ENCODE measurements around the gene SERPINA4.
"Not testable (repeated sequence)": the region's sequence is repeated elsewhere in the genome, so short reads cannot be mapped to it uniquely, and the experiment has no call there.

The SERPINA4 gene

DNA sequence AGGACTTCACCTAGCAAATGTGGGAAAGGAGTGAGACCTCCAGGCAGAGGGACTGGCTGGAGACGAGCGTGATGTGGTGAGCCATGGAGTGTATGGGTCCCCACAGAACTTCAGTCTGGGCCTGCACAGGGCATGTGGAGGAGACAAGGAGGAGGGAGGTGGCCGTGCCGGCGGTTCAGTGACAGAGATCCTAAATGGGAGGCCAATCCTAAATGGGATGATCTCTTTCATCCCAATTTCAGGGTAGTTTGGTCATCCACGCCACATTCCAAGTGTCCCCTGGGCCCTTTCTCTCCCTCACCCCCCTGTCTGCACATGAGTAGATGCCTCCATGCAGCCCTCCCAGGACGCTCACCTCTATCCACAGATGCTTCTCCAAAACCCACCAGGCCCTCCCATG, 33.2 kb downstream of the SERPINA4 start:
- no peak for DNase-seq

DNA sequence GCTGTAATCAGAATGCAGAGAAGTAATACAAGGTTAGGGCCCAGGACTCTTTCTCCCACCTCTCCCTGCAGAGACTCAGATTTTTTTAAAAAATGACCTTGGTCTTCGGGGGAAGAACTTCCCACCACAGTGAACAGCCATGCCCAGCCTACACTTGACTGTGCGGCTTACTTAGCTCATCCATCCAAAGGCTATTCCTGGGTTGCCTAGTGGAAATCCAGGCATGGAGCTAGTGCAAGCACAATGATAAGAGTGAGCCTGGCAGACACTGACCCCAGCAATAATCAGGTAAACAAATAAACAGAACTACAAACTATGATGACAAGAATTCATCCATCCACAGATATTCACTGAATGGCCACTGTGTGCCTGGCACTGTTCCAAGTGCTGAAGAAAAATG, 34.7 kb downstream of the SERPINA4 start:
- no peak for DNase-seq

DNA sequence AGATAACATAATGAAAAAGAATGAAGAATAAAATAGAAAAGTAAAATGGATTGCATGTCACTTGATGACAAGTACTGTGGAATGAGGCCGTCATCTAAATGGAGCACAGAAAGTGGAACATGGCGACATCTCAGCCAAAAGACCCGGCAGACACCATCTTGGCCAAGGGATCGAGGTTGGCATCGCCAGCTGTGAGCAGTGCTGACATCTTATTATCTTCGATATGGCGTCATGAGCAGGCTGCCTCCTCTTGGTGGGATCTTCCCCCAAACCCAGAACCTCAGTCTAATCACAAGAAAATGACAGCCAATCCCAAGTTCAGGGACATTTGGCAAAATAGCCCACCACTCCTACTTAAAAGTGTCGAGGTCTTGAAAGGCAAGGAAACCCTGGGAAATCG, 35.1 kb downstream of the SERPINA4 start:
- DNase-seq = no peak

DNA sequence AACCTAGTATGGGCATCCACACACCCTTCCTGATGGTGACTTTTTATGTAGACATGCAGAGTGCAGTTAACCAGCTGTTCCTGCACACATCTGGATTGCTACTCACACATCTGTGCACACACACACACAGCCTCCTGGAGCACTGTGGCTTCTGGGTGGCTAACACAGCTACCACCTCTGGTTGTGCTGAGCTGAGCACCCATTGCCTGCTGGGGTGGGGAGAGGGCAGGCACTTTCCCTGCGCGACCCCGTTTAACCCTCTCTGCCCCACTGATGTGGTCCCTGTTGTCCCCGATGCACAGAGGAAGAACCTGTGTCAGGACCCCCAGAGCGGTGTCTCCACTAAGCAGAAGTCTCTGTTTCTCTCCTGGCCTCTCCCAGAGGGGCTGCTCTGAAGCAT, 36.5 kb downstream of the SERPINA4 start:
- no peak for DNase-seq

DNA sequence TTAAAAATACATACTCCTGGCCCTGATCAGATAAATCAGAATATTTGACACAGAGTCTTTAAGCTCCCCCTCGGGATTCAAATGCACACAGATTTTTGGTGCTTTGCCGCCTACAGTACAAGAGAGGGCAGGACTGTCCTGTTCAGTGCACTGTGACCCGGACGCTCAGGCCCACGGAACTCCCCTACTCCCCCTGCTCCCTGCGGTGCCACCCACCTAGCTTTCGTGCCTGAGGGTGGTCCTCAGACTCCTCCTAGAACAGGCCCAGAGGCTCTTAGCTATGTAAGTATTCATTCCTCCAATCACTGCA, 37.2 kb downstream of the SERPINA4 start:
- DNase-seq = no peak

DNA sequence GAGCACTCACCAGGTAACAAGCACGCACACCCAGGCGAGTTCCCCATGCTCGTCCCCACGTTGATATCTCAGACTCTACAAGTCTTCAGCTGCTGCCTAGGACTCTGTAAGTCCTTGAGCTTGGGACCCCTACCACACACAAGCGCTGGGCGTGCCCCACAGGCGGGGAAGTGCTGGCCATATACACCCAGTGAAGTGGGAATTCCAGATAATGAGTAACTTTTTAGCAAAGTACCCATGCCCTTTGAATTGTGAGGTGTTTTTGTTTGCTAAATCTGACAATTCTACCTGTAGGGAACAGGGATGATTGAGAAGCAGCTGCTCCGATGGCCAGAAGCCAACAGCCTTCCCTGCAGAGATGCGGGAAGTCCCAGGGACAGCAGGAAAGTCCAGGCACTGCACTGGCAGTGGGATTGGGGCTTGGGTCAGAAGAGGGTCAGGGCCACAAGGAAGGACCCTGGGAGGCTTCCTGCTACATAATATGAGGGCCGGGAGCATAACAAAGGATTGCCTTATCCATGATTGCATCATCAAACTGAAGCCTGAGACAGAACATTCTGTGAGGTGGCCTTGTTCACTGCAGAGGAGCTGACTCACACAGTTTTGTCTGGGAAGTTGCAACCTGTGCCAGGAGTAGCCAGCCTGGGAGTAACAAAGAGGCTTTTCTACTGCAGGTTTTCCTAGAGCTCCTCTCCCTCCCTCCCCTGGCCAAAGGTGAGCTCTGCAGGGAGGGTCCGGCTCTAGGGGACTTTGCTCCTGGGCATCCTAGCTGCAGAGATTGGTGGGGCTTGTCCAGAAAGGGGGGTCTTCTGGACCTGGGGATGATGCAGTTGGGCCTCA, 37.8 kb downstream of the SERPINA4 start:
- no peak for DNase-seq

DNA sequence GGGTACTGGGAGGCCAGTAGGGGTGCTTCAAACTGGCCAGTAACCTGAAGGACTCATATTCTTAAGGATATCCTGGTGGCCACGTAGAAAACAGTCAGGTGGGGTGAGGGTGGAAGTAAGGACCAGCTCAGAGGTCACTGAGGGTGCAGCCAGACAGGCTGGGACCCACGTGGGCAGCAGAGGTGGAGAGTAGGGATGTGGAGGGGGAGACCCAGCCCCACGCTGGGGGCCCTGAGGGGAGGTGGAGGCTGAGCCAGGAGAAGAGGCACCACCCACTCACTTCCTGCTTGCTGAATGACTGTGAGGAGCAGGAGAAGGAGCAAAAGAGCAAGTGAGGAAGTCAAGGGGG, 38.4 kb downstream of the SERPINA4 start:
- DNase-seq = no peak

DNA sequence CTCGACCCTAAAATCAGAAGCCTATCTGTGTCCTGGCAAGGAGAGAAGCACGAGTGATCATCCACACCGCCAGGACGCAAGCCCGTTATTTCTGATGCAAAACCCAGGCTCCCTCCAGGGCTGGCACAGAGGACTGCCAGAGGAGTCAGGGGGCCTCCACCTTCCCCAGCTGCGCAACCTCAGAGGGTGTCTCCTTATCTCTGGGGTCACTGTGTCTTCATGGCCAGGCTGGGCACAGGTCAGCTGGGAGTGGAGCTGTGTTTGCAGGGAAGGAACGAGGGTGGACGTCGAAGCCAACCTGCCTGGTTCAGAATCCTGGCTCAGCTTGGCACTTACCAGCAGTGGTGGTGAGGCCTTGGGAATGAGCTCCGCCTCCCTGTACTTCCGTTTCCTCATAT, 38.9 kb downstream of the SERPINA4 start:
- DNase-seq = no peak

DNA sequence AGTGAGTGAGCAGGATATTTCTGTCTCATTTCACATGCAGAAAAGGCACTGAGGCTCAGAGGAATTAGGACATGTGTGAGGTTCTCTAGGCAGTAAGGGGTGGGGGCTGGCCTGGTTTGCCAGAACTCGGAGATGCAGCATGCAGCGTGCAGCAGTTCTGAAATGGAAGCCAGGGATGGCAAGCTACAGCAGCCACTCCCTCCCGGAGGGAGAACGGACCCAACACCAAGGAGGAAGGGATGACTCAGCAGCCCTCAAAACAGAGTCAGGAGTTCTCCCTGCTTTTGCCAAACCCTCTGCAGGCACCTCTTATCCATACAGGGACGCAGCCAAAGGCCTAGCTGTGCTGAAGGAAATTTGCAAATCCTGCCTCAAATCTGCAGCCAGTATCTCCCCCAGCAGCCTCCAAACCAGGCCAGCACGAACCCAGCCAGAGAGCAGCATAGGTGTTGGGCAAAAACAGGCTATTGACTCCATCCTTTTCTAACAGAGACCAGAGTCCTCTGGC, 40.7 kb downstream of the SERPINA4 start:
- DNase-seq = no peak

DNA sequence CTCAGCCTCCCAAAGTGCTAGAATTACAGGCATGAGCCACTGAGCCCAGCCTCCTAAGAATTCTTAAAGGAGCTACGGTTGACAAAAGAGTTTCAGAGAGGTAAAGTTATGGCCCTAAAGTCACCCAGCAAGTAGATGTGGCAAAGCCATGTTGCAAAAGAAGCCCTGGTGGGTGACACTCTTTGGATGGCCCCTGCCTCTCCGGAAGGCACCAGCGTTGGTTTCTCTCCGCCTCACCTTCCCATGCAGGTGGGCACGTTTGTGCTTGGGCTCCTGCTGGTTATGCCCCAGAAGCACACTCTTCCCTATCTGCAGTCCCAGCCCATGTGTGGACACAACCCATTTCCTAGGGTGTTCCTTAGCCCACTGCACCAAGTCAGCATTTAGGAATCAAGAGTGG, 41.5 kb downstream of the SERPINA4 start:
- DNase-seq = no peak

DNA sequence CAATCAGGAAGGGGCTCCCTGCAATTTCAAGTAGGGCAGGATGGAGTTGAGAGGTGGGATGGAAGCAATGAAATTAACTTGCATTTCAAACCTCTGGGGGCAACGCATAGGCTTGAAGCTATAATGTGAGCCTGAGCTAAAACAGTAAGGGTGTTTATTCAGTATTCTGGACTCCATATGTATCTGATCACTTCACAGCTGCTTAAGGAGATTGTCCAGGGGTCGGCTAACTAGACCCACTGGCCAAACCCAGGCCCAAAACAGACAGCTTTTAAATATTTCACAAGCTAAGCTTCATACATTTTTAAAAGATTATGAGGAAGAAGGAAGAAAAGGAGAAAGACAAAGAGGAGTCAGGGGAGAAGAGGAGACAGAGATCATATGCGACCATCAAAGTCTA, 44.1 kb downstream of the SERPINA4 start:
- DNase-seq = no peak

DNA sequence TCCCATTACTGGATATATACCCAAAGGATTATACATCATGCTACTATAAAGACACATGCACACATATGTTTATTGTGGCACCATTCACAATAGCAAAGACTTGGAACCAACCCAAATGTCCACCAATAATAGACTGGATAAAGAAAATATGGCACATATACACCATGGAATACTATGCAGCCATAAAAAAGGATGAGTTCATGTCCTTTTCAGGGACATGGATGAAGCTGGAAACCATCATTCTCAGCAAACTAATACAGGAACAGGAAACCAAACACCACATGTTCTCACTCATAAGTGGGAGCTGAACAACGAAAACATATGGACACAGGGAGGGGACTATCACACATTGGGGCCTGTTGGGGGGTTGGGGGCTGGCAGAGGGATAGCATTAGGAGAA, 47.7 kb downstream of the SERPINA4 start:
- not testable (repeated sequence) for DNase-seq

DNA sequence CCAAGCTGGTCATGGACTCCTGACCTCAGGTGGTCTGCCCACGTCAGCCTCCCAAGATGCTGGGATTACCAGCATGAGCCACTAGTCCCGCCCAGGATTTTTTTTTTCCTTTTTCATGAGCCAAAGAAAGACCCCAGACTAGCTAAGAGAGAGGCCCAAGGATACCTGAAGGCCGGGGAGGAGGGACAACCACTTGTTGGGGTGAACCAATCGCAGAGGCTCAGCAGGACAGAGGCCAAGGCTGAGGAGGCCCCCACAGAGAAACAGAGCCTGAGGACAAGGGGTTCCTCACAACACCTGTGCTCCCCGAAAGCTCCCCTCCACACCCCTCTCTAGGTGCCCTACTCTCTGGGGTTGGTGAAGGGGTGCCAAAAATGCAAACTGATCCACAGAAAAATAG, 49.9 kb downstream of the SERPINA4 start:
- DNase-seq = no peak

DNA sequence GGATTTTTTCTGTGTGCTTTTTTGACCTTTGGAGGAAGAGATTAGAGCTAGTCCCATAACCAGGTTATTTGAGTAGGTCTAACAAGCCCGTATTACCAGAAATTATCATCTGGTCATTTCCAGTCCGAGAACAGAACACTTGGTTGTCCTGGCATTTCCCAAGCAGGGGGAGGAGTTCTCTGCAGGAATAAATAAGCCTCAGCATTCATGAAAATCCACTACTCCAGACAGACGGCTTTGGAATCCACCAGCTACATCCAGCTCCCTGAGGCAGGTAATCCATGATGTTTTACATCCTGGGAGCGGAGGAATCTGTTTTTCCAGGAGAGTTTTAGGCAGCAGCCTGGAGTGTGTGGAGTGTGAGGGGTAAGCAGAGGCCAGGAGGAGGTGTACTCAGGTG, 50.9 kb downstream of the SERPINA4 start, which contains the start of gene SERPINA3:
SERPINA3 (plus strand) TSS at position 218 of the 400 bp plus-strand sequence. CDS start 2,051 bp downstream, outside the sequence.
- no peak for DNase-seq

DNA sequence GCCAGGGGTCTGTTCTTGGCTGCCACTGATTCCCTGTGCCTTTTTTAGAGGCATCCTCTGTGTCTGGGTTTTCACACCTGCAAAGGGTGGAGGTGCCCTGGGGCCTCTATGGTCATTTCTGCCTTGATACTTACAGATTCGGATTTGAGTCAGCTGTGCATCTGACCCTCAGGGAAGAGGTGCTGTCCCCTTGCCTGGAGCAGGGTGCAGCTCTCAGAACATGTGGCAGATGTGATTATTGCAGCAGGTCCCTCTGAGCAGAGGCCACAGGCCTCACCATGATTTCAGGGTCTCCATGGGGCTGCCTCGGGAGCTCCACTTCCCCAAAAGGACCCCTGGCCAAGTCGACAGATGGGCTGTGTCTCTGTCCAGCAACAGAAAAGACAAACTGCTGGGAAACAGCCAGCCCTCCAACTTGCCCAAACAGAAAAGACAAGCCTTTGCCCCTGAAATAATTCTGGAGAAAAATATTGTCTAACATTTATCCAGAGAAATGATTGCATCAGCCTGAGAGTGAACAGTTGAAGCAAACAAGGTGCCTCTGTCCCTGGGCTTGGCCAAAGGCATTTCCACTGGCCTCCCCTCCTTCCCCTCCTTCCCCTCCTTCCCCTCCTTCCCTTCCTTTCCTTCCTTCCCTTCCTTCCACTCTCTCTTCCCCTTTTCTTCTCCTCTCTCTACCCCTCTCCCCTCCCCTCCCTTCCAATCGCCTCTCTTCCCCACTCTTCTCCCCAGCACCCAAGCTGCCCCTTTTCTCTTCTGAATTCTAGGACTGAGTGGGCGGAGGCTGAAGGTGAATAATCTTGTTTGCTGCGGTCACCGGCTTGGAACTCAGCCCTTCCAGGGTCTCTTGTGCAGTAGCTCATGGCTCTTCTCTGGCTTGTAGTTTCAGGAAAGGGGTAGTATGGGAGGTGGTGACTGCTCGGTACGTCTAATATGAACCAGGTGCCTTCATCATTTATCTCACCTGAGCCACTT, 51.6 kb downstream of the SERPINA4 start:
- DNase-seq = no peak

DNA sequence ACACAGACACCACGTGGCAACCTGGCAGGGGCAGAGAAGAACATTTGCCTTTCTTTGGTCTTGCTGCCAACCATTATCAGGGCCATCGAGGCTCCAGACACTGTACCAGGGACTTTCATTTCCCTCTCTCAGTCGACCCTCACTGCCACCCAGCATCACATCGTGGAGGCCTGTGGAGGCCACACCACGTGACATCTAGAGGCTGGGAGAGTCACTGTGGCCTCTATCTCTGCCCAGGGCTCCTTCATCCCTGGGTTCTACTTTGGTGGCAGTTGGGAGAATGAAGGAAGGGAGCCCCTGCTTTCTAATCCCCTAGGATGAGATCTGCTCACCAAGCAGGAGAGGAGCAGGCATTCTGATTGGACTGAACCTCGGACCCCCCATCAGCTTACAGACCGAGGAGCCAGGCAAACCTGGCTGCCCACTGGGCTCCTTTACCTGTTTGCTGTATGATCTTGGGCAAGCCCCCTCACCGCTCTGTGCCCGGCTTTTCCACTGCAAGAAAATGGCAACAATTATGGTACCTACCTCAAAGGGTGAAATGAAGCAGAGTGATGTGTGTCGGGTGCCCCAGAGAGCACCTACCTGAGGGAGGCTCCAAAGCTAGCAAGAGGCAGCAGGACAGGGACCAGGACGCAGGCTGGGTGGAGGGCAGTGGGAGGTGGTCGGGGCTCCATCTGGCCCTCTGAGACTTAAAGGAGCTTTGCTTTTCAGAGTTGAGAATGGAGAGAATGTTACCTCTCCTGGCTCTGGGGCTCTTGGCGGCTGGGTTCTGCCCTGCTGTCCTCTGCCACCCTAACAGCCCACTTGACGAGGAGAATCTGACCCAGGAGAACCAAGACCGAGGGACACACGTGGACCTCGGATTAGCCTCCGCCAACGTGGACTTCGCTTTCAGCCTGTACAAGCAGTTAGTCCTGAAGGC, 52.7 kb downstream of the SERPINA4 start:
- no peak for DNase-seq

DNA sequence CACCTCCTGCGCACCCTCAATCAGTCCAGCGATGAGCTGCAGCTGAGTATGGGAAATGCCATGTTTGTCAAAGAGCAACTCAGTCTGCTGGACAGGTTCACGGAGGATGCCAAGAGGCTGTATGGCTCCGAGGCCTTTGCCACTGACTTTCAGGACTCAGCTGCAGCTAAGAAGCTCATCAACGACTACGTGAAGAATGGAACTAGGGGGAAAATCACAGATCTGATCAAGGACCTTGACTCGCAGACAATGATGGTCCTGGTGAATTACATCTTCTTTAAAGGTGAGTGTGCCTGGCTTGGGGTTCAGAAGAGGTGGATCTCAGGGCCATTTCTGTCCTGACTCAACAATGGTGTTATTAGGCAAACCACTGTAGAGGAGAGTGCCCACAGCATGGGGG, 53.6 kb downstream of the SERPINA4 start:
- no peak for DNase-seq

DNA sequence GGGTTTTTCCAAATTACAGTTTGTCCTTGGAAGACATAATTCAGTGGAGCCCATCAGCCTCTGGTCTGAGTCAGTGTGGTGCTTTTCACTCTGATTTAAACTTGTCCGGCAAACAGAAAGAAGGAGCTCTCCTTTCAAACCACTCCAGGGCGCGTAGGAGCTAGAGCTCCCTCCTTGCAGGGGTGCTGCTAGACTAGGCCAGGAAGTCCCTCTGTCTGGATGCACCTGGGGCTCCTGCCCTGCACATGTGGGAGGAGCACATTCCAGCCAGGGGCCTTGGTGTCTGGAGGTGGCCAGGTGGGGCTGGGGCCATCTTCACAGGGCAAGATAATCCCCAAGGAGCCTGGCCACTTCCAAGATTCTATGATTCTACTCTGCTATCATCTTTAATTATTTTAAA, 54.0 kb downstream of the SERPINA4 start:
- DNase-seq = no peak

DNA sequence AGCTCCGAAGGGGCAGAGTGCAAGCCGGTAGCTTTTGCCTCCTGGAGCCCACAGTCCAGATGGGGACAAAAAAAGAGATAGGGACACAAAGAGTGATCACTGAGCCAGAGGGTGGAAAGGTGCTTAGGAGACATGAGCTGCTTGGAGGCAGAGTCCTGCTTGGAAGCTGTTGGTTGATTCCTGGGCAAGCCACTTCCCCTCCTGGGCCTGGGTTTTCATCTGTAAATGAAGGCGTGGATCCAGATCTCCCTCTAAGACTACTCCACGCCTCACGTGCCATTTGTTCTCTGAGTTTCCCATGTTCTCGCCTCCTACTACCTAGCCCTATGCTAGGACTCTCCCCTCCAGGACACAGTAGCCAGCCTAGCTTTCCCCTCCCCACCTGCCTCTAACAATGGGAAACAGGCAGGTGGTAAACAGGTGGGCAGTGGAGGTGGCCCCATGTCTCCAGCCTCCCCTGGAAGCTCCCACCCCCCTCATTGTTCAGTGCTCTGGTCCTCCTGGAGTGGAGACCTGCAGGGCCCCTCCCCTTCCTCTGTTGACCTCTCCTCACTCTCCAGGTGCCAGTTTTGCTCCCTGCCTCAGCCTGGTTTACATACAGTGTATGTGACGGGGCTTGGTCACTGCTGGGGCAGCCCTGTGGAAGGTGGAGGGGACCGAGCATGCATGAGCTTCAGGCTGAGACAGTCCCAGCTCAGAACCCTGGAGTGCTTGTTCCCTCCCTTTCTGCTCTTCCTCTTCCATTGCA, 54.8 kb downstream of the SERPINA4 start:
- DNase-seq = no peak

DNA sequence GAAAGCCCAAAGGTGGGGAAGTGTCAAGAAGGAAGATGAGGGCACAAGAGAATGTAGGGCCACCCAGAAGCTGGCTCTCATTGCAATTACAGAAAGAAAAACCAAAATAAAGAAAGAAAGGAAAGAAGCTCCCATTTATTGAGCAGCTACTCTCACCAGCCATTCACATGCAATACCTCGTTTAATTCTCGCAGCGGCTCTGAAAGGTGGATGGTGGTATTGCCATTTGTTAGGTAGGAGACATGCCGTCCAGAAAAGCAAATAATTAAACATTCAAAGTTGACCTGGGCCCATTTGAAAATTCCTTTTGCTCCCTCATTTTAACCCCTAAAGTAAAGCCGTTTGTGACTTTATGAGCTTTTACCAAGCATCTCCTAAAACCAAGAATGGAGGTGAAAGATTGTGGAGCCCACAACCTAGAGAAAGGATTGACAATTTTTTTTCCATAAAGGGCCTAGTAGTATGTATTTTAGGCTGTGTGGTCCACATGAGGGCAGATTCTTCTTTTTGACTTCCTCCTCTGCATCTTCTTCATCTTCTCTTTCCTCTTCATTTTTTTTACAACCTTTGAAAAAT, 56.2 kb downstream of the SERPINA4 start:
- DNase-seq = no peak

DNA sequence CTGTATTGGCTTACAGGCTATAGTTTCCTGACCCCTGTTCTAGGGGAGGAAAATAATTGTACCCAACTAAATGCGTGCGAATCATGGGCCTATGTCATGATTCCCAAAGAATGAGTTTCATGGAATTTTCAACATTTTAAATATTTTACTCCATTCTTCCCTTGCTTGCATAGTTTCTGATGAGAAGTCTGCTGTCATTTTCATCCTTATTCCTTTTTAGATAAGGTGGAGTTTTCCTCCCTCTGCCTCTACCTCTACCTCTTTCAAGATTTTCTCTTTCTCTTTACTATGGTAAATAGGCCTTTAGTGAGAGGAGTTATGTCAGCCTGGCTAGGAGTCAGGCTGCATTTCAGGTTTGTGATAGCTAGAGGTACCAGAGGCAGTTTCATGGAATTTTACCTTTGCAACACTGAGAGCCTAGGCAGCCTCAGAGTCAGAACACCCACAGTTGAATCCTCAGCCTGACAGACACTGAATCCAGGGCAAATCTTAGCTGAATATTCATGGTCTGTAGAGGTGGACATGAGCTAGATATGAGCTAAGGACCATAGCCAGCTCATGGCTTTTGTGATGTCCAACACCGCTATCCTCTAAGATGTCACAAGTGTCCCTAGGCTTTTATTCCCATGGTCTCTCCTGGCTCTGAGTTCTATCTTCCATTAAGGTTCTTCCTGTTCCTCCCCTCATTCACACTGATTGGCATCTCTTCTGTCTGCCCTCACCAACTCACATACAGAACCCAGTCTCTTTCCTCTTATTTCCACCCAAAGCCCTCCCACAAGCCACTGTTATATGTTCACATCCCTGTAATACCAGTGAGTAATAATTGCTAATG, 57.0 kb downstream of the SERPINA4 start:
- DNase-seq = no peak
